Psoas muscle (tissue), 8 donors: ENCODE data around the gene CRISP1. TPM values are rescaled to one million over a fixed set of nuclear protein-coding genes. Genes with fewer than 3 reads are reported as not detected.

ENCODE experiments used
- ATAC-seq, 4 donors: fragments of 200-7000 bp; cut with Tn5 transposase; one replicate each; pipeline ENCODE4 v1.9.1; 2020; ENCODE audit warnings: moderate library complexity in 3 of 4, mild to moderate bottlenecking in 2 of 4
- DNase-seq, 2 donors: peaks; one replicate each; pipeline ENCODE4 v3.0.0-alpha.2; 2020
- H3K27ac ChIP-seq: fragments of 200-600 bp; one replicate; pipeline ENCODE4 v1.8.0; 2022
- H3K27me3 ChIP-seq, 3 donors: fragments of 200-600 bp in 1 of 3; one replicate each; pipeline versions ENCODE4 v1.6.1 to v1.8.0; 2013 to 2022; ENCODE audit warnings: low read length in 2 of 3, mild to moderate bottlenecking in 2 of 3, moderate library complexity in 1 of 3; ENCODE audit not compliant: insufficient read depth in 3 of 3
- H3K36me3 ChIP-seq, 2 donors: fragments of 200-600 bp in 1 of 2; one replicate each; pipeline versions ENCODE4 v1.6.1 to v1.8.0; 2013 to 2022; ENCODE audit warnings: low read depth in 1 of 2, mild to moderate bottlenecking in 1 of 2, moderate library complexity in 1 of 2; ENCODE audit not compliant: insufficient read depth in 1 of 2
- H3K4me1 ChIP-seq: fragments of 200-600 bp; one replicate; pipeline ENCODE4 v1.8.0; 2022
- H3K4me3 ChIP-seq: fragments of 200-600 bp; one replicate; pipeline ENCODE4 v1.8.0; 2022; ENCODE audit warnings: mild to moderate bottlenecking
- H3K9me3 ChIP-seq: fragments of 200-600 bp; one replicate; pipeline ENCODE4 v1.8.0; 2022
- CTCF ChIP-seq: fragments of 200-600 bp; IDR thresholded peaks from one replicate; pipeline ENCODE4 v1.8.0; 2022; ENCODE audit warnings: antibody characterized with exemption
- WGBS, 3 donors: extraction: QIAGEN DNeasy Blood & Tissue Kit; methylation state at CpG; one replicate each; pipeline versions ENCODE4 v1.1.6 to v1.1.7; 2013; 5-methylcytosine and 5-hydroxymethylcytosine counted together
- intact Hi-C, 2 donors: fragments of 100-400 bp; cut with DNase I; formaldehyde crosslinking; loops; one replicate each; pipeline versions ENCODE4 v1.11.0 to v1.14.2; 2022
- polyA plus RNA-seq, 3 donors: library from polyadenylated mRNA; stranded (reverse); fragments of 200-250 nt; gene quantifications; one replicate each; pipeline ENCODE4 v1.2.3, GENCODE V29; 2013
- total RNA-seq, 4 donors: library from RNA; stranded (reverse); fragmentation: NEBNext Ultra II Directional in 2 of 4; extraction: Animal tissue kit (Norgen Biotek cat#: 25700) in 2 of 4; gene quantifications; one replicate each; pipeline versions ENCODE4 v1.2.1 to v1.2.4, GENCODE V29; 2021 to 2023
- donor health status: healthy with polysubstance abuse.
- donor health status: DM: no; HTN: no; CAD: no; lungs with moderate emphysema.
- donor health status: Bipolar disorder and iron deficiency.
- donor health status: healthy.
- donor health status: DM: yes; HTN: yes; CAD: no.
- donor health status: DM: no; HTN: no; CAD: no.
- donor health status: DM: no; HTN: no; CAD: no.
- donor health status: DM: yes; HTN: yes; CAD: no.

Gene CRISP1
- total and polyA plus RNA-seq, 7 donors: not detected

- ATAC-seq (no peak), DNase-seq (no peak)
- no peaks in the 10 kb centered on the region for H3K27me3 ChIP-seq
- H3K9me3 ChIP-seq: no peaks in the 10 kb centered on the region
- no peak overlapping the region for H3K27ac ChIP-seq
- 42 to 44% (median 43%) methylated on average over 2 of the region's 2 CpGs for WGBS, 3 donors
- no peak overlapping the region for H3K4me3 ChIP-seq
- intact Hi-C loops: no loop called here
- no peaks in the 10 kb centered on the region for H3K36me3 ChIP-seq
- TF ChIP-seq CTCF: no peak
- H3K4me1 ChIP-seq: no peaks in the 10 kb centered on the region
Observed at GRCh38 chr6:49868951-49869529, 2.7 kb upstream of the CRISP1 start.

GRCh38 chr6:49856282-49856681 is 10.1 kb downstream of the CRISP1 start:
- DNase-seq: no peak
- 80 to 85% (median 80%) methylated on average over 2 of the region's 2 CpGs for WGBS, 3 donors
- H3K36me3 ChIP-seq: no peaks in the 10 kb centered on the region
- no peak for TF ChIP-seq CTCF
- H3K4me3 ChIP-seq: no peak overlapping the region
- H3K9me3 ChIP-seq: no peaks in the 10 kb centered on the region
- no peak overlapping the region for H3K27ac ChIP-seq
- no peak for ATAC-seq
- H3K4me1 ChIP-seq: no peaks in the 10 kb centered on the region
- H3K27me3 ChIP-seq: no peaks in the 10 kb centered on the region
- intact Hi-C loops: no loop called here

- no peaks in the 10 kb centered on the region for H3K9me3 ChIP-seq
- no peaks in the 10 kb centered on the region for H3K4me1 ChIP-seq
- ATAC-seq: no peak
- H3K27me3 ChIP-seq: no peaks in the 10 kb centered on the region
- no peak for DNase-seq
- TF ChIP-seq CTCF: no peak
- no peaks in the 10 kb centered on the region for H3K36me3 ChIP-seq
- H3K27ac ChIP-seq: no peak overlapping the region
- intact Hi-C loops: no loop called here
- H3K4me3 ChIP-seq: no peak overlapping the region
- WGBS, 3 donors: 84 to 90% (median 88%) methylated on average over 4 of the region's 4 CpGs
Observed at GRCh38 chr6:49855221-49855620, 11.1 kb downstream of the CRISP1 start.

GRCh38 chr6:49852975-49853374 is 13.4 kb downstream of the CRISP1 start:
- H3K4me3 ChIP-seq: no peak overlapping the region
- no peaks in the 10 kb centered on the region for H3K27me3 ChIP-seq
- H3K4me1 ChIP-seq: no peaks in the 10 kb centered on the region
- WGBS, 3 donors: 56 to 66% (median 64%) methylated on average over 2 of the region's 2 CpGs
- H3K36me3 ChIP-seq: no peaks in the 10 kb centered on the region
- DNase-seq (no peak), ATAC-seq (no peak)
- H3K27ac ChIP-seq: no peak overlapping the region
- intact Hi-C loops: loop anchor here in 1 of 2 donors (5.0 kb wide), 1 partner anchor 321 kb away; no protein-coding TSS in a partner anchor
- H3K9me3 ChIP-seq: no peaks in the 10 kb centered on the region
- no peak for TF ChIP-seq CTCF
